Choroid plexus epithelial cell (primary cell): Measurements from ENCODE around the gene MYO15B.

Experiments
- DNase-seq: peaks from one replicate; pipeline ENCODE4 v3.0.0-alpha.2; 2010; ENCODE audit warnings: low read depth
- H3K4me3 ChIP-seq: 2 replicates; pipeline ENCODE4 v1.5.1; 2011; ENCODE audit warnings: low read depth, mild to moderate bottlenecking, control low read depth, low read length, moderate library complexity
- TF ChIP-seq, protein P1 (sequence below): conservative IDR thresholded peaks from 2 replicates; pipeline ENCODE4 v1.5.1; 2011; ENCODE audit warnings: low read depth, mild to moderate bottlenecking, control low read depth, inconsistent platforms, low read length, moderate library complexity

The MYO15B gene

DNA sequence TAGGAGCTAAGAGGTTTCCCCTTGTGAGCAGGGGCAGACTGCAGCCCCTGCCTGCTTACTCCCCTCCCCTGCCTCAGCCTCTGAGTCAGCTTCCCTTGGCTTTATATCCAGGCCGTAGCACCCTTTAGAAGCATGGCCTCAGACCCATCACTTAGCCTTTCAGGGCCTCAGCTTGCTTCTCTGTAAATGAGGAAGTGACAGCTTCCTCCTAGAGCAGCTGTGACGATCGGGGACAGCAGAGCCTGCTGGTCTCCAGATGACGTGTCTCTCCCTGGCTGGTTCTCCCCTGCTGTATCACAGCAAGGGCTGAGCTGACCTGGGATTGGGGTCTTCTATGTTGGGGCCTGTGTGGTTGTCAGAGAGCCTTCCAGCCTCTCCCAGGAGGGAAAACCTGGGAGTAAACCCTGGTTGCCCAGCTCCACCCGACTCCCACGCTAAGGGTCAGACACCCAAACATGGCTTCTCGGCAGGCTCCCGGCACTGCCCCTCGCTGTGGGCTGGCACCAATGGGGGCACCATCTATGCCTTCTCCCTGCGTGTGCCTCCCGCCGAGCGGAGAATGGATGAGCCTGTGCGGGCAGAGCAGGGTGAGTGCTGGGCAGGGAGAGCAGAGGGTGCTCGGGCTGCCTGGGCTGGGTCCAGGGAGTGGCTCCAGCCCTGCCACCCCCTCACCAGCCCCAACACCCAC is 16.3 kb upstream of the MYO15B start:
- peak; percentile 26 for DNase-seq
- H3K4me3 ChIP-seq: no peak overlapping the region

DNA sequence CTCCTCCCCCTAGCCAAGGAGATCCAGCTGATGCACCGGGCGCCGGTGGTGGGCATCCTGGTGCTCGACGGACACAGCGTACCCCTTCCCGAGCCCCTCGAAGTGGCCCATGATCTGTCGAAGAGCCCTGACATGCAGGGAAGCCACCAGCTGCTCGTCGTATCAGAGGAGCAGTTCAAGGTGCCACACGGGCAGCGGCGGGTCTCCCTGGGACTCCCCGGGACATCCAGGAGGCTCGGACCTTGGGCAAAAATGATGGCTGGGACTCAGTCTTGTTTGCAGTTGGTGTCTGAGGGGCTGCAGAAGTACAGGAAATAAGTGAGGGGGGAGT is 15.8 kb upstream of the MYO15B start:
- H3K4me3 ChIP-seq: no peak overlapping the region
- TF ChIP-seq, protein P1, sequence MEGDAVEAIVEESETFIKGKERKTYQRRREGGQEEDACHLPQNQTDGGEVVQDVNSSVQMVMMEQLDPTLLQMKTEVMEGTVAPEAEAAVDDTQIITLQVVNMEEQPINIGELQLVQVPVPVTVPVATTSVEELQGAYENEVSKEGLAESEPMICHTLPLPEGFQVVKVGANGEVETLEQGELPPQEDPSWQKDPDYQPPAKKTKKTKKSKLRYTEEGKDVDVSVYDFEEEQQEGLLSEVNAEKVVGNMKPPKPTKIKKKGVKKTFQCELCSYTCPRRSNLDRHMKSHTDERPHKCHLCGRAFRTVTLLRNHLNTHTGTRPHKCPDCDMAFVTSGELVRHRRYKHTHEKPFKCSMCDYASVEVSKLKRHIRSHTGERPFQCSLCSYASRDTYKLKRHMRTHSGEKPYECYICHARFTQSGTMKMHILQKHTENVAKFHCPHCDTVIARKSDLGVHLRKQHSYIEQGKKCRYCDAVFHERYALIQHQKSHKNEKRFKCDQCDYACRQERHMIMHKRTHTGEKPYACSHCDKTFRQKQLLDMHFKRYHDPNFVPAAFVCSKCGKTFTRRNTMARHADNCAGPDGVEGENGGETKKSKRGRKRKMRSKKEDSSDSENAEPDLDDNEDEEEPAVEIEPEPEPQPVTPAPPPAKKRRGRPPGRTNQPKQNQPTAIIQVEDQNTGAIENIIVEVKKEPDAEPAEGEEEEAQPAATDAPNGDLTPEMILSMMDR: no peak
- no peak for DNase-seq

More for the DNA sequence above, 16.3 kb upstream of the MYO15B start:
- TF ChIP-seq, protein P1: no peak

DNA sequence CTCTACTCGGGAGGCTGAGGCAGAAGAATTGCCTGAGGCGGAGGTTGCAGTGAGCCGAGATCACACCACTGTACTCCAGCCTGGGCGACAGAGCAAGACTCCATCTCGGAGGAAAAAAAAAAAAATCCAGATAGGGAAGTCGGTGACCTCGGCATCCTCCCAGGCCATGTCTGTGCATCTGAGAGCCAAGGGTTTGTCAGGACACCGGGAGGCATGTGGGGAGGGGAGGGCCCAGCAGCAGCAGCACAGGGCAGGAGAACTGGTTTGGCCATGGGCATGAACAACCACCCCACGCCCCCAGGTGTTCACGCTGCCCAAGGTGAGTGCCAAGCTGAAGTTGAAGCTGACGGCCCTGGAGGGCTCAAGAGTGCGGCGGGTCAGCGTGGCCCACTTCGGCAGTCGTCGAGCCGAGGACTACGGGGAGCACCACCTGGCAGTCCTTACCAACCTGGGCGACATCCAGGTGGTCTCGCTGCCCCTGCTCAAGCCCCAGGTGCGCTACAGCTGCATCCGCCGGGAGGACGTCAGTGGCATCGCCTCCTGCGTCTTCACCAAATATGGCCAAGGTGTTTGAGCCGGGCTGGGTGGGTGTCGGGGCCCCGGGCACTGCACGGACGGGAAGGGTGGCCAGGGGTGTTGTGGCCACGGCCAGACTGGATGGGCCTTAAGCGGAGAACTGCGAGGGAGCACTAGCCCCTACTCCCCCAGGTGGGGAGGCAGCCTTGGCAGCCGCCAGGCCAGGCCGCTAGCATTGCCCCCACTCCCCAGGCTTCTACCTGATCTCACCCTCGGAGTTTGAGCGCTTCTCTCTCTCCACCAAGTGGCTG is 14.7 kb upstream of the MYO15B start:
- TF ChIP-seq, protein P1: no peak
- no peak for DNase-seq
- H3K4me3 ChIP-seq: no peak overlapping the region

DNA sequence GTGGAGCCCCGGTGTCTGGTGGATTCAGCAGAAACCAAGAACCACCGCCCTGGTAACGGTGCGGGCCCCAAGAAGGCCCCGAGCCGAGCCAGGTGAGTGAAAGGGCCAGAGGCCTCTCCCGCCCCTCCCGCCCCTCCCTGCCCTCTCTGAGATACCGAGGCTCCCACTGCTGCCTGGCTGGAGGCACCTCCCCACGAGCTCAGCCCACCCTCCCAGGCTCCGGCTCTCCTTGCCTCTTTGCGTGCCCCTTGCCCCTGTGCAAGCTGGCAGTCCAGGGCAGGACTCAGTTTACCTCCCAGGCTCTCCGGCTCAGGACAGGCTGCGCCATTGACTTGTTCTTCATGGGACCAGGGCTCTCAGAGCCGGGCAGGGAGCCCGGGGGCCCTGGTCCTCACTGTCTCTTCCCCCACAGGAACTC is 14.1 kb upstream of the MYO15B start:
- DNase-seq: no peak
- TF ChIP-seq, protein P1: no peak
- no peak overlapping the region for H3K4me3 ChIP-seq

DNA sequence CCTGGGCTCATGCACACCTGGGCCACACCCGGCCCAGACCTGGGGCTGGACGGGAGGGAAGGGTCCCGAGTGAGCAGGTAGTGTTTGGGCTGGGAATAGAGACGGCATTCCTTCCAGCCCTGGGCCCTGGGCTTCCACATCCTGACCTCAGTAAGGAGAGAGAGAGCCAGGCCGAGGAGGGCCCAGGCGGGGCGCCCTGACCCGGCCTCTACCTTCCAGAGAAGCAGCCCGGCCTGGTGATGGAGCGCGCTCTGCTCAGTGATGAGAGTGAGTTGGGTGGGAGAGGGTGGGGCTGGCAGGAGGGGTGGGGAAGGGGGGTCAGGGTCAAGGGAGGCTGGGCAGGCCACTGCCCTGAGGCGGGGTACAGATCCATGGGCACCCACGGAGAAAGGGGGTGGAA is 13.6 kb upstream of the MYO15B start:
- TF ChIP-seq, protein P1: no peak
- no peak for DNase-seq
- no peak overlapping the region for H3K4me3 ChIP-seq

DNA sequence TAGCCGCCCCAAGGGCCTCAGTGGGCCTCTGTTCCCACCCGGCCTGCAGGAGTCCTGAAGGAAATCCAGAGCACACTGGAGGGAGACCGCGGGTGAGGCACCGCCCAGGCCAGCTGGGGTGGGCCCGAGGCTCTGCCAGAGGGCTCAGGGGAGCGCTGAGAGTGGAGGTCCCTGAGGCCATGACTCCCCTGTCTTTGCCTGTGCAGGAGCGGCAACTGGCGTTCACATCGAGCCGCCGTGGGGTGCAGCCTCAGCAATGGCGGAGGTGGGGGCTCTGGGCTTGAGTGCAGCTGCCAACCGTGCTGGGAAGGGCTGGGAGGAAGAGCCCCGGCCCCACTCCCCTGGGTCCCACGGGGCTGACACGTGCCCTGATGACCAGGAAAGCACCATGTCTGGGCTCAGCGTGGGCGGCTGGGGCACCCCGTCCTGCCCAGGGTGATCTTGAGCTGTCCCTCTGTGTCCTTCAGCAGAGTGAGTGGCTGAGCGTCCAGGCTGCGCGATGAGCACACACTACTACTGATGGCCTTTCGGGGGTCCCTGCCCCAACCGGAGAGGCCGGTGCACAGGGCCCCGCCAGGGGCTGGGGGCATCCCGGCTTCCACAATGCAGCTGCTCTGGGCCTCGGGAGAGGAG is 13.1 kb upstream of the MYO15B start:
- TF ChIP-seq, protein P1: no peak

DNA sequence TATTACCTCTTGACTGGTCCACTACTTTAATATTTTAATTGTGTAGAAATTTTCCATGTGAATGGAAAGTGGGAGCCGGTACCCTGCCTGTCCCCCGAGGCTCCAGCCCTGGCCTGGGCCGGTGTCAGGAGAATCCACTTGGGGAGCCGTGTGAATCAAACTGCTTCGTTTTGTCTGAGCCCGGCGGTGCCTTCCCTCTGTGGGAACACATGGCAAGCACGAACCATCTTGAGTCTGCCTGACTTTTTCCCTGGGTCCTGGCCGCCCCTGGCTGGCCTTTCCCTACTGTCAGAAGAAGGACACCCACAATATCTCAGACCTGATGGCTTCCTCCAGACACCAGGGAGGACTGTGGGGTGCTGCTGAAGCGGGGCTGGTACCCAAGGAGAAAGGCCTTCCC is 12.4 kb upstream of the MYO15B start:
- TF ChIP-seq, protein P1: no peak
- DNase-seq: no peak
- H3K4me3 ChIP-seq: no peak overlapping the region

More for the DNA sequence above, 13.1 kb upstream of the MYO15B start:
- no peak for DNase-seq
- H3K4me3 ChIP-seq: no peak overlapping the region
